Activated T-cell treated with anti-CD3 and anti-CD28 coated beads, Interleukin-2, amount 50 U/mL, for 4 hours (primary cell): Measurements from ENCODE around the gene RPS6KB2. TPM values are rescaled to one million over a fixed set of nuclear protein-coding genes. Genes with fewer than 3 reads are reported as not detected.
A peak's percentile ranks its signal among the peaks of the same experiment; 100 is the strongest.

Experiments used
- ATAC-seq, 2 donors: fragments of 200-7000 bp; cut with Tn5 transposase; one replicate each; pipeline ENCODE4 v1.10.0; 2021
- DNase-seq: peaks from one replicate; pipeline ENCODE4 v3.0.0-alpha.2; 2020
- H3K27me3 Mint-ChIP-seq: one replicate; pipeline ENCODE4 v1.8.0; 2021; ENCODE audit warnings: low read depth, mixed read lengths
- H3K36me3 Mint-ChIP-seq: one replicate; pipeline ENCODE4 v1.8.0; 2022; ENCODE audit warnings: mixed read lengths; ENCODE audit not compliant: insufficient read depth
- H3K4me1 Mint-ChIP-seq: one replicate; pipeline ENCODE4 v1.8.0; 2021; ENCODE audit warnings: low read depth, mixed read lengths
- H3K4me3 Mint-ChIP-seq: one replicate; pipeline ENCODE4 v1.8.0; 2021; ENCODE audit warnings: mild to moderate bottlenecking, moderate library complexity, mixed read lengths
- H3K9me3 Mint-ChIP-seq: one replicate; pipeline ENCODE4 v1.8.0; 2021; ENCODE audit warnings: mixed read lengths
- total RNA-seq, 3 donors: library from RNA; stranded (reverse); gene quantifications; one replicate each; pipeline ENCODE4 v1.2.1, GENCODE V29; 2021

The RPS6KB2 gene
- total RNA-seq, 3 donors from 2014 or later = 90.3 to 97.2 (median 92.7) TPM

GRCh38 chr11:67483831-67484665 lies 55.8 kb downstream of the RPS6KB2 start:
- peak; percentile 25 to 30 for ATAC-seq
- Mint-ChIP-seq H3K36me3 (peaks cover 15% of the 10 kb centered on the region), H3K27me3 (no peaks in the 10 kb centered on the region), H3K4me3 (peak overlapping the region; percentile 98), H3K9me3 (no peaks in the 10 kb centered on the region), H3K4me1 (peaks cover 62% of the 10 kb centered on the region)
- DNase-seq = no peak

DNA sequence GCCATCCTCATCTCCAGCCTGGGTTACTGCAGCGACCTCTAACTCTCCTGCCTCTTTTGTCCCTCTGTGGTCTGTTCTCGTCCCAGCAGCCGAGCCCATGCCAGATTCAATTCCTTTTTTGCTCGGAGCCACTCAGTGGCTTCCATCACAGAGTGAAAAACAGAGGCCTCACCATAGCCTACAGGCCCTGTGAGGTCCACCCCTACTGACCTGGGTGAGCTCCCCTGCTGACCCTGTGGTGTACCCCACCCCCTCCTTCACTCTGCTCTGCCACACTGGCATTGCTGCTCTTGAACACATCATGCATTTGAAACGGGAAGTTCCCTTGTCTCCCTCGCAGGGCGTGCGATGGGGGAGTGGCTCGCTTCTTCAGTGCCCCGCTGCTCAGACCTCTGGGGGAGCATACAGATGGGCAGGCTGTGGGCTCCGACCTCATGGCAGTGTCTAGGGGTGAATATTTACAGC lies 56.6 kb downstream of the RPS6KB2 start:
- Mint-ChIP-seq H3K4me3 (peak overlapping the region; percentile 98), H3K4me1 (peaks cover 67% of the 10 kb centered on the region), H3K9me3 (no peaks in the 10 kb centered on the region), H3K36me3 (peaks cover 20% of the 10 kb centered on the region), H3K27me3 (no peaks in the 10 kb centered on the region)
- DNase-seq (peak; percentile 49), ATAC-seq (peak; percentile 21 to 29)

Other genes starting within 250 kb of the RPS6KB2 start
- gene GRK2, start 162.0 kb upstream of the RPS6KB2 start, total RNA-seq = 100 to 1,000 TPM; 152 to 172 (median 171) TPM
- gene ANKRD13D, start 139.2 kb upstream of the RPS6KB2 start, total RNA-seq = 10 to 100 TPM; 67.7 to 75.4 (median 69.8) TPM
- 1 to 10 TPM; 4.8 to 7.2 (median 6.6) TPM for gene SSH3, start 125.0 kb upstream of the RPS6KB2 start, total RNA-seq
- 10 to 100 TPM; 16.4 to 23.8 (median 22.0) TPM for gene POLD4, start 74.9 kb upstream of the RPS6KB2 start, total RNA-seq
- 1 to 10 TPM in 2 of 3 donors, under 1 TPM in 1; 0.56 to 1.5 (median 1.4) TPM for gene CLCF1, start 54.9 kb upstream of the RPS6KB2 start, total RNA-seq
- gene RAD9A, start 36.5 kb upstream of the RPS6KB2 start, total RNA-seq = 10 to 100 TPM; 36.2 to 40.0 (median 36.2) TPM
- 100 to 1,000 TPM; 262 to 265 (median 264) TPM for gene PPP1CA, start 26.6 kb upstream of the RPS6KB2 start, total RNA-seq
- gene TBC1D10C, start 24.4 kb upstream of the RPS6KB2 start, total RNA-seq = 10 to 100 TPM; 63.5 to 90.1 (median 68.5) TPM
- 1 to 10 TPM; 1.4 to 2.2 (median 1.5) TPM for gene CARNS1, start 12.8 kb upstream of the RPS6KB2 start, total RNA-seq
- gene PTPRCAP, start 9.2 kb downstream of the RPS6KB2 start, total RNA-seq = 100 to 1,000 TPM in 2 of 3 donors, 10 to 100 TPM in 1; 61.5 to 114 (median 108) TPM
- gene CORO1B, start 15.0 kb downstream of the RPS6KB2 start, total RNA-seq = 100 to 1,000 TPM in 2 of 3 donors, 10 to 100 TPM in 1; 97.5 to 139 (median 114) TPM
- not detected for gene GPR152, start 24.2 kb downstream of the RPS6KB2 start, total RNA-seq
- gene CABP4, start 26.9 kb downstream of the RPS6KB2 start, total RNA-seq = 1 to 10 TPM in 2 of 3 donors, under 1 TPM in 1; 0.48 to 1.5 (median 1.1) TPM
- 10 to 100 TPM; 31.1 to 36.3 (median 32.9) TPM for gene TMEM134, start 40.8 kb downstream of the RPS6KB2 start, total RNA-seq
- gene AIP, start 54.5 kb downstream of the RPS6KB2 start, total RNA-seq = 100 to 1,000 TPM; 156 to 183 (median 166) TPM
- 100 to 1,000 TPM in 1 of 3 donors, 10 to 100 TPM in 2; 88.8 to 118 (median 96.4) TPM for gene PITPNM1, start 76.9 kb downstream of the RPS6KB2 start, total RNA-seq
- gene CDK2AP2, start 79.7 kb downstream of the RPS6KB2 start, total RNA-seq = 10 to 100 TPM; 79.1 to 89.1 (median 86.2) TPM
- not detected for gene CABP2, start 95.0 kb downstream of the RPS6KB2 start, total RNA-seq
- gene GSTP1, start 155.3 kb downstream of the RPS6KB2 start, total RNA-seq = 100 to 1,000 TPM; 363 to 446 (median 421) TPM
- 100 to 1,000 TPM; 338 to 353 (median 350) TPM for gene NDUFV1, start 178.4 kb downstream of the RPS6KB2 start, total RNA-seq
- gene NUDT8, start 201.4 kb downstream of the RPS6KB2 start, total RNA-seq = 10 to 100 TPM; 10.2 to 14.4 (median 12.6) TPM
- gene TBX10, start 211.3 kb downstream of the RPS6KB2 start, total RNA-seq = not detected
- under 1 TPM in 1 of 3 donors, not detected in 2; 0.37 TPM for gene ACY3, start 222.2 kb downstream of the RPS6KB2 start, total RNA-seq
- gene ALDH3B2, start 246.1 kb downstream of the RPS6KB2 start, total RNA-seq = not detected